ENCODE results near the gene TBC1D22B. TPM values are rescaled to one million over a fixed set of nuclear protein-coding genes. Genes with fewer than 3 reads are reported as not detected.

TBC1D22B gene
- total and polyA plus RNA-seq, 9 of the 15 experiments (the other 6 are each of a cell fraction or from before 2014, with no cell fraction given): 4.8 to 24.2 (median 13.5) TPM

DNA sequence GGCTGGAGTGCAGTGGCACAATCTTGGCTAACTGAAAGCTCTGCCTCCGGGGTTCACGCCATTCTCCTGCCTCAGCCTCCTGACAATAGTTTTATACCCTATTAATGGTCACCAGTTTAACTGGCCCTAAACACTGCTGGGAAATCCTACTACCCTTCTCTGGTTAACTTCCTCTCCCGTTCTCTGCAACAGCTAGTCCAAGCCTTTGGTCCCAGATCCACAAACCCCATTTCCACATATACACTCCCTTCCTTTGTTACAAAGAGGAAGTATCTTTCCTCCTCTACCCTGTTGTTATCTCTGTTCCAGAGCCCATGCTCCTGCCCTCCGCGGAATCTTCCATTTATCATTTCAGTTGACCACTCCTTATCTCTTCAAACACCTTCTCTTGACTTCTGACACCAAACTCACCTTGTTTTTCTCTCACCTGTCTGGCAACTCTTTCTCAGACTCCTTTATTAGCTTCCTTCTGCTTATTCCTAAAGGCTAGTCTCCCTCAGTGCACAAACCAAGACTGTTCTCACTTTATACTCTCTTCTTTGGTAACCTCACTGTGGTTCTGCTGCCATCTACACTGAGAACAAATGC lies 25.0 kb upstream of the TBC1D22B start (continued):
- TF ChIP-seq, protein P1, sequence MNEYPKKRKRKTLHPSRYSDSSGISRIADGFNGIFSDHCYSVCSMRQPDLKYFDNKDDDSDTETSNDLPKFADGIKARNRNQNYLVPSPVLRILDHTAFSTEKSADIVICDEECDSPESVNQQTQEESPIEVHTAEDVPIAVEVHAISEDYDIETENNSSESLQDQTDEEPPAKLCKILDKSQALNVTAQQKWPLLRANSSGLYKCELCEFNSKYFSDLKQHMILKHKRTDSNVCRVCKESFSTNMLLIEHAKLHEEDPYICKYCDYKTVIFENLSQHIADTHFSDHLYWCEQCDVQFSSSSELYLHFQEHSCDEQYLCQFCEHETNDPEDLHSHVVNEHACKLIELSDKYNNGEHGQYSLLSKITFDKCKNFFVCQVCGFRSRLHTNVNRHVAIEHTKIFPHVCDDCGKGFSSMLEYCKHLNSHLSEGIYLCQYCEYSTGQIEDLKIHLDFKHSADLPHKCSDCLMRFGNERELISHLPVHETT (CRISPR knock-in tag; conservative IDR thresholded peaks at IDR 0.05 in 1 of 2, IDR thresholded peaks at IDR 0.05 in 1 of 2): peak in 1 of 2 experiments; percentile 65; a peak in 1 of 4 replicates
- TF ChIP-seq HDAC3 (IDR thresholded peaks at IDR 0.05; ENCODE audit: borderline replicate concordance, partially characterized antibody) (peak; percentile 62), RAD21 (CRISPR knock-in tag; conservative IDR thresholded peaks at IDR 0.05 in 1 of 2, IDR thresholded peaks at IDR 0.05 in 1 of 2) (peak in 1 of 2 experiments; percentile 34; a peak in 1 of 4 replicates), ETV5 (CRISPR knock-in tag; IDR thresholded peaks at IDR 0.05; ENCODE audit: low read depth) (peak; percentile 37; the same call in 1 of the 2 replicates), ZNF668 (CRISPR knock-in tag; IDR thresholded peaks at IDR 0.05) (peak; percentile 6; the same call in 1 of the 2 replicates), FOXA3 (CRISPR knock-in tag; conservative IDR thresholded peaks at IDR 0.05 in 1 of 2, IDR thresholded peaks at IDR 0.05 in 1 of 2) (peak in 1 of 2 experiments; percentile 64; a peak in 2 of 4 replicates), NR2F6 (CRISPR knock-in tag; IDR thresholded peaks at IDR 0.05) (no peak), STAT5B (CRISPR knock-in tag; IDR thresholded peaks at IDR 0.05) (no peak), MBD2 (IDR thresholded peaks at IDR 0.05; ENCODE audit: borderline replicate concordance, low read depth) (peak; percentile 39; the same call in 1 of the 2 replicates), ZBTB17 (CRISPR knock-in tag; IDR thresholded peaks at IDR 0.05) (0 out of 2 replicates have a peak, but pooled peaks have one; percentile 34), ZC3H11A (IDR thresholded peaks at IDR 0.05; ENCODE audit: low read depth, low read length) (no peak), GATAD2B (IDR thresholded peaks at IDR 0.05; ENCODE audit: borderline replicate concordance) (peak; percentile 38; the same call in 1 of the 2 replicates), SAFB (IDR thresholded peaks at IDR 0.05; ENCODE audit: borderline replicate concordance, low read depth, low read length) (no peak), ESRRA (IDR thresholded peaks at IDR 0.05; ENCODE audit: borderline replicate concordance, low read depth) (peak; percentile 64; the same call in 1 of the 2 replicates), CTBP1 (IDR thresholded peaks at IDR 0.05; ENCODE audit: borderline replicate concordance) (peak; percentile 100), TOE1 (IDR thresholded peaks at IDR 0.05; ENCODE audit: borderline replicate concordance) (peak; percentile 56; the same call in 1 of the 2 replicates), TOE1 (CRISPR knock-in tag; IDR thresholded peaks at IDR 0.05; ENCODE audit: borderline replicate concordance, low read depth) (no peak)
- TF ChIP-seq, protein P2, sequence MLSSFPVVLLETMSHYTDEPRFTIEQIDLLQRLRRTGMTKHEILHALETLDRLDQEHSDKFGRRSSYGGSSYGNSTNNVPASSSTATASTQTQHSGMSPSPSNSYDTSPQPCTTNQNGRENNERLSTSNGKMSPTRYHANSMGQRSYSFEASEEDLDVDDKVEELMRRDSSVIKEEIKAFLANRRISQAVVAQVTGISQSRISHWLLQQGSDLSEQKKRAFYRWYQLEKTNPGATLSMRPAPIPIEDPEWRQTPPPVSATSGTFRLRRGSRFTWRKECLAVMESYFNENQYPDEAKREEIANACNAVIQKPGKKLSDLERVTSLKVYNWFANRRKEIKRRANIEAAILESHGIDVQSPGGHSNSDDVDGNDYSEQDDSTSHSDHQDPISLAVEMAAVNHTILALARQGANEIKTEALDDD (IDR thresholded peaks at IDR 0.05): peak; percentile 93
- TF ChIP-seq, protein P3, sequence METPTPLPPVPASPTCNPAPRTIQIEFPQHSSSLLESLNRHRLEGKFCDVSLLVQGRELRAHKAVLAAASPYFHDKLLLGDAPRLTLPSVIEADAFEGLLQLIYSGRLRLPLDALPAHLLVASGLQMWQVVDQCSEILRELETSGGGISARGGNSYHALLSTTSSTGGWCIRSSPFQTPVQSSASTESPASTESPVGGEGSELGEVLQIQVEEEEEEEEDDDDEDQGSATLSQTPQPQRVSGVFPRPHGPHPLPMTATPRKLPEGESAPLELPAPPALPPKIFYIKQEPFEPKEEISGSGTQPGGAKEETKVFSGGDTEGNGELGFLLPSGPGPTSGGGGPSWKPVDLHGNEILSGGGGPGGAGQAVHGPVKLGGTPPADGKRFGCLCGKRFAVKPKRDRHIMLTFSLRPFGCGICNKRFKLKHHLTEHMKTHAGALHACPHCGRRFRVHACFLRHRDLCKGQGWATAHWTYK (CRISPR knock-in tag; IDR thresholded peaks at IDR 0.05): peak; percentile 82
- TF ChIP-seq, protein P4, sequence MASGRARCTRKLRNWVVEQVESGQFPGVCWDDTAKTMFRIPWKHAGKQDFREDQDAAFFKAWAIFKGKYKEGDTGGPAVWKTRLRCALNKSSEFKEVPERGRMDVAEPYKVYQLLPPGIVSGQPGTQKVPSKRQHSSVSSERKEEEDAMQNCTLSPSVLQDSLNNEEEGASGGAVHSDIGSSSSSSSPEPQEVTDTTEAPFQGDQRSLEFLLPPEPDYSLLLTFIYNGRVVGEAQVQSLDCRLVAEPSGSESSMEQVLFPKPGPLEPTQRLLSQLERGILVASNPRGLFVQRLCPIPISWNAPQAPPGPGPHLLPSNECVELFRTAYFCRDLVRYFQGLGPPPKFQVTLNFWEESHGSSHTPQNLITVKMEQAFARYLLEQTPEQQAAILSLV (tag; IDR thresholded peaks at IDR 0.05): peak; percentile 53
